WTC11 (cell line): ENCODE measurements around the gene RBFOX2. TPM values are rescaled to one million over a fixed set of nuclear protein-coding genes. Genes with fewer than 3 reads are reported as not detected.

Experiments used
- ATAC-seq: fragments of 200-7000 bp; cut with Tn5 transposase; 2 replicates; pipeline ENCODE4 v1.10.0; 2021; ENCODE audit warnings: mild to moderate bottlenecking, moderate library complexity
- CTCF ChIA-PET: fragments of 300-600 bp; sonication (Branson Sonifier 250); formaldehyde crosslinking; loops from one replicate; lab custom pipeline; 2021; ENCODE audit warnings: antibody characterized with exemption; lab: Charles Lee
- POLR2A ChIA-PET: fragments of 350-600 bp; sonication (Branson Sonifier 250); formaldehyde crosslinking; loops from one replicate; lab custom pipeline; 2021; ENCODE audit warnings: antibody characterized with exemption; lab: Charles Lee
- DNase-seq: peaks from one replicate; pipeline ENCODE4 v3.0.0; 2021; ENCODE audit warnings: low spot score
- H3K27ac Mint-ChIP-seq: 2 replicates; pipeline ENCODE4 v1.8.0; 2021; ENCODE audit warnings: mixed read lengths
- H3K27me3 Mint-ChIP-seq: 2 replicates; pipeline ENCODE4 v1.8.0; 2021; ENCODE audit warnings: low read depth, mild to moderate bottlenecking, moderate library complexity, mixed read lengths
- H3K36me3 Mint-ChIP-seq: 2 replicates; pipeline ENCODE4 v1.8.0; 2021; ENCODE audit warnings: mixed read lengths
- H3K4me1 Mint-ChIP-seq: 2 replicates; pipeline ENCODE4 v1.8.0; 2022; ENCODE audit warnings: mixed read lengths
- H3K4me3 Mint-ChIP-seq: 2 replicates; pipeline ENCODE4 v1.8.0; 2021; ENCODE audit warnings: mild to moderate bottlenecking, moderate library complexity, mixed read lengths
- H3K9me3 Mint-ChIP-seq: 2 replicates; pipeline ENCODE4 v1.8.0; 2021; ENCODE audit warnings: mixed read lengths
- ATF2 ChIP-seq: sonication (generic); formaldehyde crosslinking; IDR thresholded peaks from 2 replicates; pipeline ENCODE4 v1.8.1; 2022; ENCODE audit warnings: low read depth, missing genetic modification reagents, borderline replicate concordance
- GRHL2 ChIP-seq: fragments of 250-450 bp; sonication (Bioruptor Pico); IDR thresholded peaks from 2 replicates; pipeline ENCODE4 v1.8.0; 2022; ENCODE audit warnings: mild to moderate bottlenecking, moderate library complexity; ENCODE audit not compliant: insufficient replicate concordance, severe bottlenecking
- KAT7 ChIP-seq: sonication (generic); formaldehyde crosslinking; IDR thresholded peaks from 2 replicates; pipeline ENCODE4 v1.8.1; 2023; ENCODE audit warnings: missing genetic modification reagents, mild to moderate bottlenecking, borderline replicate concordance
- MLX ChIP-seq: sonication (generic); formaldehyde crosslinking; IDR thresholded peaks from 2 replicates; pipeline ENCODE4 v1.8.1; 2023; ENCODE audit warnings: mild to moderate bottlenecking, missing genetic modification reagents, moderate library complexity
- MYBL2 ChIP-seq: sonication (generic); formaldehyde crosslinking; IDR thresholded peaks from 2 replicates; pipeline ENCODE4 v1.8.1; 2023; ENCODE audit warnings: mild to moderate bottlenecking, moderate library complexity, missing genetic modification reagents
- PREB ChIP-seq: sonication (generic); formaldehyde crosslinking; IDR thresholded peaks from 2 replicates; pipeline ENCODE4 v1.8.1; 2022; ENCODE audit warnings: mild to moderate bottlenecking, missing genetic modification reagents, moderate library complexity, borderline replicate concordance
- PRRX2 ChIP-seq: fragments of 250-450 bp; sonication (Bioruptor Pico); IDR thresholded peaks from 2 replicates; pipeline ENCODE4 v1.8.0; 2021; ENCODE audit warnings: mild to moderate bottlenecking
- ZNF219 ChIP-seq: sonication (generic); formaldehyde crosslinking; IDR thresholded peaks from 2 replicates; pipeline ENCODE4 v1.8.0; 2023; ENCODE audit warnings: missing genetic modification reagents, mild to moderate bottlenecking, borderline replicate concordance
- ZNF232 ChIP-seq: sonication (generic); formaldehyde crosslinking; IDR thresholded peaks from 2 replicates; pipeline ENCODE4 v1.8.0; 2022; ENCODE audit warnings: mild to moderate bottlenecking, missing genetic modification reagents
- ZNF416 ChIP-seq: fragments of 250-450 bp; sonication (Bioruptor Pico); IDR thresholded peaks from 2 replicates; pipeline ENCODE4 v1.9.0; 2021; ENCODE audit warnings: mild to moderate bottlenecking, inconsistent platforms
- ZNF532 ChIP-seq: fragments of 250-450 bp; sonication (Bioruptor Pico); IDR thresholded peaks from 2 replicates; pipeline ENCODE4 v1.9.0; 2021; ENCODE audit warnings: mild to moderate bottlenecking, borderline replicate concordance
- ZNF671 ChIP-seq: fragments of 250-450 bp; sonication (Bioruptor Pico); IDR thresholded peaks from 2 replicates; pipeline ENCODE4 v1.8.0; 2021; ENCODE audit warnings: mild to moderate bottlenecking
- total RNA-seq: library from RNA; stranded (reverse); gene quantifications from 3 replicates; pipeline ENCODE4 v1.2.3, GENCODE V29; 2021
- TF ChIP-seq, protein P1 (sequence below): fragments of 250-450 bp; sonication (Bioruptor Pico); IDR thresholded peaks from 2 replicates; pipeline ENCODE4 v1.9.0; 2021; ENCODE audit warnings: moderate library complexity, mild to moderate bottlenecking, inconsistent platforms, borderline replicate concordance
- TF ChIP-seq, protein P2 (sequence below): sonication (generic); formaldehyde crosslinking; conservative IDR thresholded peaks from 2 replicates; pipeline ENCODE4 v1.8.1; 2022; ENCODE audit warnings: mild to moderate bottlenecking, missing genetic modification reagents
- TF ChIP-seq, protein P3 (sequence below): sonication (generic); formaldehyde crosslinking; IDR thresholded peaks from 2 replicates; pipeline ENCODE4 v1.8.0; 2022; ENCODE audit warnings: mild to moderate bottlenecking, missing genetic modification reagents
- TF ChIP-seq, protein P4 (sequence below): sonication (generic); formaldehyde crosslinking; IDR thresholded peaks from 2 replicates; pipeline ENCODE4 v1.8.1; 2022; ENCODE audit warnings: mild to moderate bottlenecking, moderate library complexity, missing genetic modification reagents

The RBFOX2 gene
- total RNA-seq, 1 experiment from 2014 or later = 107 TPM

- TF ChIP-seq, protein P1, sequence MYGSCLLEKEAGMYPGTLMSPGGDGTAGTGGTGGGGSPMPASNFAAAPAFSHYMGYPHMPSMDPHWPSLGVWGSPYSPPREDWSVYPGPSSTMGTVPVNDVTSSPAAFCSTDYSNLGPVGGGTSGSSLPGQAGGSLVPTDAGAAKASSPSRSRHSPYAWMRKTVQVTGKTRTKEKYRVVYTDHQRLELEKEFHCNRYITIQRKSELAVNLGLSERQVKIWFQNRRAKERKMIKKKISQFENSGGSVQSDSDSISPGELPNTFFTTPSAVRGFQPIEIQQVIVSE (CRISPR knock-in tag) = no peak
- TF ChIP-seq, all 79 proteins: peak for 0
These were observed 50.4 kb downstream of the RBFOX2 start (continued) for GRCh38 chr22:35978201-35978600.

DNA sequence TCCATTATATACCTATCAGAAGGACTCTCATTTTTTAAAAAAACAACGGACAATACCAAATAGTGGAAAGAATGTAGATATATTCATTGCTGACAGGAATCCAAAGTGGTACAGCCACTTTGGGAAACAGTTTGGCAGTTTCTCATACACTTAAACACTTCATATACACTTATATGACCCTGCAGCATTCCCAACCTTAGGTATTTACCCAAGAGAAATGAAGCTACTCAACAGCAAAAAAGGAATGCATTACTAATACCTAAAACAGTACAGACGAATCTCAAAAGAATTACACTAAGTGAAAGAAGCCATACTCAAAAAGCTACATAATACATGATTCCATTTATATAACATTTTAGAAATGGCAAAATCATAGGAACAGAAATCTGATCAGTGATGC, 51.5 kb downstream of the RBFOX2 start:
- no peaks in the 10 kb centered on the region for H3K27me3 Mint-ChIP-seq
- CTCF ChIA-PET = no interaction called here
- POLR2A ChIA-PET = no interaction called here
- no peak overlapping the region for H3K4me3 Mint-ChIP-seq
- peaks cover 4% of the 10 kb centered on the region; the same call in 1 of the 2 replicates for H3K9me3 Mint-ChIP-seq
- DNase-seq = no peak
- TF ChIP-seq PREB (CRISPR knock-in tag) (no peak), ZNF532 (no peak), MLX (no peak), ZNF416 (CRISPR knock-in tag) (no peak), ATF2 (no peak), MYBL2 (no peak), ZNF219 (CRISPR knock-in tag) (no peak), GRHL2 (CRISPR knock-in tag) (no peak), PRRX2 (CRISPR knock-in tag) (no peak), ZNF232 (CRISPR knock-in tag) (no peak), ZNF671 (CRISPR knock-in tag) (no peak), KAT7 (CRISPR knock-in tag) (no peak)
- TF ChIP-seq, protein P2, sequence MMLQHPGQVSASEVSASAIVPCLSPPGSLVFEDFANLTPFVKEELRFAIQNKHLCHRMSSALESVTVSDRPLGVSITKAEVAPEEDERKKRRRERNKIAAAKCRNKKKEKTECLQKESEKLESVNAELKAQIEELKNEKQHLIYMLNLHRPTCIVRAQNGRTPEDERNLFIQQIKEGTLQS (CRISPR knock-in tag) = no peak
- TF ChIP-seq, protein P3, sequence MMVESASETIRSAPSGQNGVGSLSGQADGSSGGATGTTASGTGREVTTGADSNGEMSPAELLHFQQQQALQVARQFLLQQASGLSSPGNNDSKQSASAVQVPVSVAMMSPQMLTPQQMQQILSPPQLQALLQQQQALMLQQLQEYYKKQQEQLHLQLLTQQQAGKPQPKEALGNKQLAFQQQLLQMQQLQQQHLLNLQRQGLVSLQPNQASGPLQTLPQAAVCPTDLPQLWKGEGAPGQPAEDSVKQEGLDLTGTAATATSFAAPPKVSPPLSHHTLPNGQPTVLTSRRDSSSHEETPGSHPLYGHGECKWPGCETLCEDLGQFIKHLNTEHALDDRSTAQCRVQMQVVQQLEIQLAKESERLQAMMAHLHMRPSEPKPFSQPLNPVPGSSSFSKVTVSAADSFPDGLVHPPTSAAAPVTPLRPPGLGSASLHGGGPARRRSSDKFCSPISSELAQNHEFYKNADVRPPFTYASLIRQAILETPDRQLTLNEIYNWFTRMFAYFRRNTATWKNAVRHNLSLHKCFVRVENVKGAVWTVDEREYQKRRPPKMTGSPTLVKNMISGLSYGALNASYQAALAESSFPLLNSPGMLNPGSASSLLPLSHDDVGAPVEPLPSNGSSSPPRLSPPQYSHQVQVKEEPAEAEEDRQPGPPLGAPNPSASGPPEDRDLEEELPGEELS (CRISPR knock-in tag) = no peak
- TF ChIP-seq, protein P1 (CRISPR knock-in tag) = no peak
- TF ChIP-seq, protein P4, sequence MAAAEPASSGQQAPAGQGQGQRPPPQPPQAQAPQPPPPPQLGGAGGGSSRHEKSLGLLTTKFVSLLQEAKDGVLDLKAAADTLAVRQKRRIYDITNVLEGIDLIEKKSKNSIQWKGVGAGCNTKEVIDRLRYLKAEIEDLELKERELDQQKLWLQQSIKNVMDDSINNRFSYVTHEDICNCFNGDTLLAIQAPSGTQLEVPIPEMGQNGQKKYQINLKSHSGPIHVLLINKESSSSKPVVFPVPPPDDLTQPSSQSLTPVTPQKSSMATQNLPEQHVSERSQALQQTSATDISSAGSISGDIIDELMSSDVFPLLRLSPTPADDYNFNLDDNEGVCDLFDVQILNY = no peak
- H3K4me1 Mint-ChIP-seq = peaks cover 72% of the 10 kb centered on the region
- H3K36me3 Mint-ChIP-seq = peaks cover 3% of the 10 kb centered on the region
- no peak overlapping the region for H3K27ac Mint-ChIP-seq
- no peak for ATAC-seq
